NOMO-1 treated with dmso at 0.1 percent for 144 hours (cell line): Measurements from ENCODE around the gene SLC47A1.
"Not testable (repeated sequence)": the region's sequence is repeated elsewhere in the genome, so short reads cannot be mapped to it uniquely, and the experiment has no call there.

ENCODE experiments used
- DNase-seq: peaks from one replicate; lab custom pipeline; 2025; ENCODE audit not compliant: unreplicated experiment; lab: John Stamatoyannopoulos, UW

SLC47A1 gene, protein sequence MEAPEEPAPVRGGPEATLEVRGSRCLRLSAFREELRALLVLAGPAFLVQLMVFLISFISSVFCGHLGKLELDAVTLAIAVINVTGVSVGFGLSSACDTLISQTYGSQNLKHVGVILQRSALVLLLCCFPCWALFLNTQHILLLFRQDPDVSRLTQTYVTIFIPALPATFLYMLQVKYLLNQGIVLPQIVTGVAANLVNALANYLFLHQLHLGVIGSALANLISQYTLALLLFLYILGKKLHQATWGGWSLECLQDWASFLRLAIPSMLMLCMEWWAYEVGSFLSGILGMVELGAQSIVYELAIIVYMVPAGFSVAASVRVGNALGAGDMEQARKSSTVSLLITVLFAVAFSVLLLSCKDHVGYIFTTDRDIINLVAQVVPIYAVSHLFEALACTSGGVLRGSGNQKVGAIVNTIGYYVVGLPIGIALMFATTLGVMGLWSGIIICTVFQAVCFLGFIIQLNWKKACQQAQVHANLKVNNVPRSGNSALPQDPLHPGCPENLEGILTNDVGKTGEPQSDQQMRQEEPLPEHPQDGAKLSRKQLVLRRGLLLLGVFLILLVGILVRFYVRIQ

DNA sequence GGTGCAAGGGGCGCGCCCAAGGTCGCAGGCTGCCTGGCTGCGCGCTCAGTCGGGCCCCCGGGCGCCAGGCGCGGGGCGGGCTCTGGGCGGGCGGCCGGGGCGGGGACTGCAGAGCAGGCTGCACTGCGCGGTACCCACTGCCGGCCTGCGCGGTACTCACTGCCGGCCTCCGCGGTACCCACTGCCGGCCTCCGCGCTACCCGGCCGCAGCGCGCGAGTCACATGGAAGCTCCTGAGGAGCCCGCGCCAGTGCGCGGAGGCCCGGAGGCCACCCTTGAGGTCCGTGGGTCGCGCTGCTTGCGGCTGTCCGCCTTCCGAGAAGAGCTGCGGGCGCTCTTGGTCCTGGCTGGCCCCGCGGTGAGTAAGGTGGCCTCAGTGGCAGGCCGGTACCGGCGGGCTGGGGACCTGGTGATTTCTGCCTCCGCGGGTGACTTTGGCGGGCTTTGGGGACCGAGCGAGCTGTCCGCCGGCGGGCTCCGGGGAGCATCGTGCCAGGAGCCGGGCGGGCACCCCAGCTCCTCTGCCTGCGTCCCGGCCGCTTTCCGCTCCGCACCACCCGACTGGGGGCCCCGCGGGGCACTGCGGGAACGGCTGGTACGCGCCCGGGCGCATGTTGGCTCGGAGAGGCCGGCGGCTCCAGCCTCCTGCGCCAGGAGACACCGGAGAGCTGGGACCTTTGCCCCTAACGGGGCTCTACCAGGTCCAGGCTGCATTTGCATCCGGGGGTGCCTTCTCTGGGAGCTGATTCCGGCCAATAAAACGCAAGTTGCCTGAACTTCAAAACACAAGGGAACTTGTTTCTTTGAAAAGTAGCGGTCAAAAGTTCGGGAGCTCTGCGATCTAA, at the start of gene SLC47A1:
Gene SLC47A1, plus strand, starts transcription at position 137 of the 844 bp plus-strand sequence. Its CDS starts 86 bp downstream, at position 223.
- peak; percentile 27 for DNase-seq

DNA sequence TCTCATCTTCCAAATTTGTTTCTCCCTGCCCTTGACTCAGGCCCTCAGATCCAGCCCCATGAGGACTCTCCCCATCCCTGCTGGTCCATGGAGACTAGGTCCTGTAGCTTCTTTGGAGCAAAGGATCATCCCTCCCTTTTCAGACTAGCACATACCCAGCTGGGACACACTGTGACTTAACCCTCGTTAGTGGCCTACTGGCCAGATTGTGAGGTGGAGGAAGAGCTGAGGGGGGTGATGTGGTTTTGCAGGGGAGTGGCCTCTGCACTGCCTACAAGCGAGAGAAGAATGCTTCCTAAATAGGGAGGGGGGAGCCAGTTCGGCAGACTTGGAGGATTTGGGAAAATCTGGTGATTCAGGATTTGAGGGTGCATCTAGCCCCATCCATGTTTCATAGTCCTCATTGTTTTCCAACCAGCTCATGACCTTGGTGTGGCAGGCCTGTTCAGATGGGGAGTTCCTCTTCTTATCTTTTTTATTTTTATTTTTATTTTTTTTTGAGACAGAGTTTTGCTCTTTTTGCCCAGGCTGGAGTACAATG, 47.8 kb upstream of the SLC47A1 start:
- no peak for DNase-seq

DNA sequence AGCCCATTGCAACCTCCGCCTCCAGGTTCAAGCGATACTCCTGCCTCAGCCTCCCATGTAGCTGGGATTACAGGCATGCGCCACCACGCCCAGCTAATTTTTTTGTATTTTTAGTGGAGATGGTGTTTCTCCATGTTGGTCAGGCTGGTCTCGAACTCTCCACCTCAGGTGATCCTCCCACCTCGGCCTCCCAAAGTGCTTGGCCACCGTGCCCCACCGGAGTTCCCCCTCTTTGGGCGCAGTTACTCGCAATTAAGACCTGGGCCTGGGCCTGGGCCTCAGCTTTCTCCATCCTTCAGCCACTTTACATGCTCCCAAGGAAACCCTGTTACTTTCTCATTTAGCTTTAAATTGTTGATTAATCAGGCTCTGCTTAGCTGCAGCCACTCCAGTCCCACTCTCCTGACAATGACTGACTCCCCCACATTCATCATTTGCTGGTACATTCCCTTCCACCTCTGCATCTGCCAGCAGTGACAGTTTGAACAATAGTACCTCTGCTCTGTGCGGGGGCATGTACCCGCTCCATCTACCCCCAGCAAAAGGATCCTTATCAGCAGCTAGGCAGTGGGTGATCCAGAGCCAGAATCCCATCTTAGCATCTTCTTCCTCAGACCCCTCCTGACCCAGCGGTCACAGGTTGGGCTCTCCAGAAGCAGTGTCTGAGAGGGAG, 47.2 kb upstream of the SLC47A1 start:
- no peak for DNase-seq

DNA sequence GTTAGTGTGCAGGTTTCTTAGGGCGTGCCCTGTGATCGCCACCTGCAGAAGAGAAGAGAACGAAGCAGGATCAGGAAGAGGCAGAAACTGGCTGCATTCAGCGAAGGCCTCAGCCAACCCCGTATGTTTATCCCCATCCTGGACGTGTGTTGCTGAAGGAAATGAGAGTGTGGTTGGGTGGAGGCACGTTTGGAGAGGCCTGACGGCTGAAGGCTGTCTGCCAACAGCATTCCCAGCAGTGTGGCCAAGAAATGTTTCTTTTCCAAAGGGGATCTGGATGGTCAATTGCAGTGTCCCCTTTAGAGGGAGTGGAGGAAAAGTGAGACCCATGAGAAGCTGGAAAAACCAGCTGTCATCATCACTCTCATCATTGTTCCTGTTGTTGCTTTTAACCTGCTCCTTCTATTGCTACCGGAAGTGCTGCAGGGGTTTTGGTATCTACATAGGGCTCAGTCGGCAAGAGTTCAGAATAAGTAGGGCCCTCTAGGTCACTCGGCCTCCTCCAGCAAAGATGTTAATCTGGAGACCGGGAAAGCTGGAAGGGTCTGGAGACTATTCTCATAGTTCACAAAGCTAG, 46.5 kb upstream of the SLC47A1 start:
- DNase-seq: no peak

DNA sequence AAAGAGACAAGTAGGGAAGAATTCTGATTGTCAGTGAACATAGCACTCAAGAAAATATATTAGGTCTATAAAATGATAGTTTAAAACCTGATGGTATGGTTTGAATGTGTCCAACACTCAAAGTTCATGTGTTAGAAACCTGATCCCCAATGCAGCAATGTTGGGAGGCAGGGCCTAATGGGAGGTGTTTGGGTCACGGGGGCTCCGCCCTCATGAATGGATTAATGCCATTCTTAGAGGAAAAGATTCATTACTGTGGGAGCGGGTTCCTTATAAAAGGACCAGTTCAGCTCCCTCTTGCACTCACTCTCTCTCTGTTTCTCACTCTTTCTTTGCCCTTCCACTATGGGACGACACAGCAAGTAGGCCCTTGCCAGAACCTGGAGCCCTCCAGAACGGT, 41.5 kb upstream of the SLC47A1 start:
- no peak for DNase-seq

DNA sequence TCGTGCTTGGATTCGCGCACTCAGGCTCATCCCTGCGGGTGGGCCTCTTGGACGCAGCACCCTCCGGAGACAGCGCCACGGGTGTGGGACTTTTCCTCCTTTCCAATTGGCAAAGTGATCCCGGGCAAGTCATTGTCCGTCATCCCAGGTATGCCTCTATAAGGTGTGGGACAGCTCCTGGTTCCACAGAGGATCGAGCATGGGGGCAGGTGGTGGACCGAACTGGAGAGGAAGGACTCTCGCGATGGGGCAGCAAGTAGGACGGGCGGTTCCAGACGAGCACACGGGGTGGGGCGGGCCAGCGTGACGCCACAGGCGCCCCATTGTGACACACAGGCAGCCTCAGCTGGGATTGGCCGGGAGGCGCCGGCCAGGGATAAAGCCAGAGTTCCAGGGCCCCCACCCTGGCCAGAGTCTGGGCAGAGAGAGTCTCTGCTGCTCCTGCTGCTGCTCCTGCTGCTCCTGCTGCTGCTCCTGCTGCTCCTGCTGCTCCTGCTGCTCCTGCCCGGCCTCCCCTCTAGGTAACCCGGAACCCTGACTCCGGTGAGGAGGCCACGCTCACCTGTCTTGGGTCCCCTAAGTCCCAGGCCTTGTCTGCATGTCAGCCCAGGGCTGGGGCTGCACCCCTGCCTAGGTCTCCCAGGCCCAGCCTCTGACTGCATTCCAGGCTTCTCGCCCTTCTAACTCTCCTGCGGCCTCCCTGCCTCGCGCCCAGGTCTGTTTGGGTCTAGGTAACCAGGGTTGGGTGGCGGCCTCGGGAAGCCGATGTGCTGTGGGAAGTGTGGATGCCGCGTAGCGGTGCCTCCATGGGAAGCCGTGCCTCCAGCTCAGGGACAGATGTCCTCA, 38.5 kb upstream of the SLC47A1 start:
- no peak for DNase-seq

DNA sequence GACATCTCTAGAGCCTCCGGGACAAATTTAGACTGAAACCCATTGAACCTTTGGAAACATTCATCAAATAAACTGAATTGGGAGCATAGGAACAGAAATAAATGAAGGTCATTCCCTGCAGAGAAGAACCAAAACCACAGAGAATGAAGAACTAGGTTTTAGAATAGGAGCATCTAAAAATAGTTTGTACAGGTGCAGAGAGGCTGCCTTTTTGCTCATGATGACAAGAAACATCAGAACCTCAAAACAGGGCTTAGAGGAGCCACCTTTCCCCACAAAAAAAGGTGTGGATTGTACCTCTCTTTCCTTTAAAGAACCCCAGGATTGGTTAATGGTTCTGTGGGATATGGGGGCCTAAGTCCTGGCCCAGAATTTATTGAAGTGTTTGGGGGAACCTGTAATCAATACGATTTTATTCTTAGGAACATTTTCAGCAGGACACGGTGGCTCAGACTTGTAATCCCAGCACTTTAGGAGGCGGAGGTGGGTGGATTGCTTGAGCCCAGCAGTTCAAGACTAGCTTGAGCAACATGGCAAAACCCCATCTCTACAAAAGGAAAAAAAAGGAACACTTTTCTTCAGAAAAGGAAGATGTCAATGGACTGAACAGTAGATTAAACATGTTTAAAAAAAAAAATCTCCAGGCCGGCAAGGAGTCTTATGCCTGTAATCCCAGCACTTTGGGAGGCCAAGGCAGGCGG, 37.7 kb upstream of the SLC47A1 start:
- DNase-seq: no peak

DNA sequence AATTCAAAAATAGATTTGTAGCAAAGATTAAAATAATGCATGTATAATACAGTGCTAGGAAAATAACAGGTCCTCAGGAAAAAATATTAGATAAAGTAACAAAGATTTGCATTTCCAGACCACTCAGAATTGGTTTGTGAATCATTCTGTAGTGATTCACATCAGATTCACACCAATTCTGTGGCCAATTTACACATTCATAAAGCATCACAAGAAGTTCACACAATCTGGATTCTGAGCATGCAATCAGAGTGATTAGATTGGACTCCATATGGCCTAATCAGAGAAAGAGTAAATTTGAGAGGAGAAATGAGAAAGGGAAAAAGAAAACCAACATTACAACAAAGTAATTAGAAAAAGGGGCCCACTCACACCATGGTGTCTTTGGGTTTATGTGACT, 36.0 kb upstream of the SLC47A1 start:
- no peak for DNase-seq

DNA sequence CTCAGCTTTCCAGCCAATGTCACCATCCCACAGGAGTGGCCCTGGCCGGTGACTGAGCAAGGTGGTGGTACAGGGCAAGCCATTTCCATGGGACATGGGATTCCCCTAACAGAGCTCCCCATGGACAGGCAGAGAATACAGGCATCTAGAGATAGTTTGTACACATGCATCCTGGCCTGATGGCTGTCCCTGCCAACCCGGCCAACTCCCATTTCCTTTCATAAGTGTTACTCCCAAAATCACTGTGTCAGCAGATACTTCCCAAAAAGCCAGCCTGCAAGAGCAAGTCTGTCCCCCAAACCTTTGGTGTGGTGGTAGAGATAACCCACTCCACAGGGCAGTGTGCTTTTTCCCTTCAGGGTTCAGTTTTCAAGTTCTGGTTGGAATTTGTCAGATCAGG, 32.4 kb upstream of the SLC47A1 start:
- DNase-seq: no peak

DNA sequence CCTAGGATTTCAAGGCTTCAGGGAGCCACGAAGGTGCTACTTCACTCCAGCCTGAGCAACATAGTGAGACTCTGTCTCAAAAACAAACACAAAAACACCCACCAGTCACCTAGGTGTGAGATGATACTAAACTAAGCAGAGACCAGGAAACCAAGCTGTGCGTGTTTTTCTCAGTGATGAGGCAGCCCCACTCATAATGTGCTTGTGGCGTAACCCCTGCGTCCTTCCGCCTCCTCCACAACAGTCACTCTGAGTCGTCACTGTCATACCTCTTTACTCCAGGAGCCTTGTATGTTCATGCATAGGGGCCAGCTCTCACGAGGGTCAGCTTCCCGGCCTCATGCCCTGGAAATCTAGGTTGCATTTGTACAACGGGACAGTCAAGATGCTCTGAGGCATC, 31.1 kb upstream of the SLC47A1 start:
- DNase-seq: peak; percentile 49

DNA sequence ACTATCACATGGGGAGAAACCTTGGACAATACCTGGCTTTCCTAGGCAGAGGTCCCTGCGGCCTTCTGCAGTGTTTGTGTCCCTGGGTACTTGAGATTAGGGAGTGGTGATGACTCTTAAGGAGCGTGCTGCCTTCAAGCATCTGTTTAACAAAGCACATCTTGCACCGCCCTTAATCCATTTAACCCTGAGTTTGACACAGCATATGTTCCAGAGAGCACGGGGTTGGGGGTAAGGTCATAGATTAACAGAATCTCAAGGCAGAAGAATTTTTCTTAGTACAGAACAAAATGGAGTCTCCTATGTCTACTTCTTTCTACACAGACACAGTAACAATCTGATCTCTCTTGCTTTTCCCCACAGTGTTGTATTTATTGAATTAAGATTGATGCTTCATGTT, 28.1 kb upstream of the SLC47A1 start:
- not testable (repeated sequence) for DNase-seq

DNA sequence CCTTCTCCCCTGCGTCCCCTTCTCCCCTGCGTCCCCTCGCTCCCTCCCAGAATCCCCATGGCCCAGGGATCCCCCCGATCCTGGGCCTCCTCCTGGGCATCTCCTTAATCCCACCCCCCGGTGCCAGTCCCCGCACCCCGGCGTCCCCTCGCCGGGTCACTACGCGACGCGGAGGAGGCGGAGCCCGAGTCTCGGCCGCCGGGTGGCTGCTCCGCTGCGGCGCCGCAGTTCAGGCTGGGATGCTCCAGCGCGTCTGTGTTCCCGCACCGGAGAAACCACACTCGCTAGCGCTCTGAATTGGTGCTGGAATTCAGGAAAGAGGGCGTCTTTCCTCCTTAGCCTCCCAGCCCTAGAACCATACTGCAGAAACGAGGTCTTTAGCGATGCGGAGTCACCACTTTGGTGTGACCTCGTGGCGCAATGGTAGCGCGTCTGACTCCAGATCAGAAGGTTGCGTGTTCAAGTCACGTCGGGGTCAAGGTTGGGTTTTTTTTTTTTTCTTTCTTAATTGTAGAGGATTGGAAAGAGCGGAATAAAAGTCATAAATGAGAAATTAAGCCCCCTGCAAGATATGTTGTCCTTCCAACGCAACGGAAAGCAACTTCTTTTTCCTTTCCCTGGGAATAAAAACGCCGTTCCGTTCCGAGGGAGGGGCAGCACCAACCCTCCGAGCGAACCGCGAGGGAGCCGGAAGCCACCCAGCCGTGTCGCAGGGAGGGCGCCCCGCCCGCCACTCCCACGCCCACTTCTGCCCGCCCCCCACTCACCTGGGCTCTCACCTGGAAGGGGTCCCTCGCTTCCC, 25.7 kb upstream of the SLC47A1 start:
- DNase-seq: peak; percentile 28

DNA sequence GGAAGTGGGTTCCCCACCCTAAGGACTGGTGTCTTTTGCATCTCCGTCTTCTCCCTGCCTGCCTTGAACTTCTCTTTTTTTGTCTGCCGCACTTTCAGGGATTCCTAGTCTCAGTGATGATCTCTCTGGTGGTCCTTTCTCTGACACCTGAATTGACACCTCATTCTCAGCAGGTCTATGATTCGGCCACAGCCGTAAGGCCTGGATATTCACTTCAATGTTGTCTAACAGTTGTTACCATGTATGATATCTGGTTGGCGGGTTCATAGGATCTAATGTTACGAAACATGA, 25.1 kb upstream of the SLC47A1 start:
- DNase-seq: no peak

DNA sequence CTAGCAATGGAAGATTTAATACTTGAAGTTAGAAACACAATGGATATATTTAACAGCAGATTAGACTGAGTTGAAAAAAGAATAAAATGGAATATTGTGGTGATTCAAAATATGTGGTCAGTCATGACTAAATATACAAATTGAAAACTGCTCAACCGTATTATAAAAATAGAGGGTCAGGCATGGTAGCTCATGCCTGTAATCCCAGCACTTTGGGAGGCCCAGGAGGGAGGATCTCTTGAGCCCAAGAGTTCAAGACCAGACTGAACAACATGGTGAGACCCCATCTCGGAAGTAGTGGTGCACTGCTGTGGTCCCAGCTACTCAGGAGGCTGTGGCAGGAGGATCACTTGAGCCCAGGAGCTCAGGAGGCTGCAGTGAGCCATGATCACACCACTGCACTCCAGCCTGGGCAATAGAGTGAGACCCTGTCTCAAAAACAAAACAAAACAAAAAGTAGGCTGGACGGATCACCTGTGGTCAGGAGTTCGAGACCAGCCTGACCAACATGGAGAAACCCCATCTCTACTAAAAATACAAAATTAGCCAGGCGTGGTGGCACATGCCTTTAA, 24.3 kb upstream of the SLC47A1 start:
- DNase-seq: not testable (repeated sequence)

DNA sequence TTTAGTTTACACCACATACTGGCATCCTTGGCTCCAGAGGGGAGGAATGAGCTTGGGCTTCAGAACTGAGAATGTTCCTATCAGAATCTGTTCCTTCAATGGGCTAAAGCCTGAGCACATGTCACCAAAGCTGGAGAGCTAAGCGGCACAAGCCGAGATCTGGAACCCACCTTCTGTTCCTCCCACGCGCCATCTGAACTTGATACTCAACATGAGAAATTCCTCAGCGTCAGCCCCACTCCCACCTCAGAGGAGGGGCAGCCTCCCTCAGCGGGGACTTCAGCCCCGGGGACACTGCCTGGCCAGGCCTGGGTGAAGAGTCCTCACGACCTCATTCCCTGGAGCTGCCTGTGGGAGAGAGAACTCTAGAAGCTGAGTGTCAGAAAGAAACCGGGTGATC, 22.8 kb upstream of the SLC47A1 start:
- no peak for DNase-seq

DNA sequence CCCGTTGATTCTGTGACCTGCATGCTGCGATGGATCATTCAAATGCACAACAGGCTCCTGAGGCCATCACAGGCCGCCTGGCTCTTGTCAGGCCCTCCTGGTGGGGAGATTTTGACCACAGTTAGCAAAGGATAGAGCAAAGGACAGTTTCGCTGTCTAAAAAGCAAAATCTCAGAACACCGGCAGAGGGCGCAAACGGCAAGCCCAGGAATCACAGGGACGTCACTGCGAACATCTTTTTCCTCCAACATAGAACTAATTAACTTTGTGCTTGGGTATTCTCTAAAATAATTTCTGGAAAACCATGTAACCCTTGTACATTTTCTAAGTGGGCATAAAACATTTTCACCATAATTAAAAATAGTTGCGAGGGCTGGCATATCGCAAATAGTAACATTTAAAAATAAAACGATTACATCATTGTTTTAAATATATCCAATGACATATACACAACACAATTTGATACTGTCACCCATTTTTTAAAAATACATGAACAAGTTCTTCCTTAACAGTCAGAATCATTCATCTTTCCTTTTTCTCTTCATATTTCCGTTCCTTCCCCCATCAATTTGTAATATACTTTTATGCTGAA, 19.7 kb upstream of the SLC47A1 start:
- peak; percentile 66 for DNase-seq

DNA sequence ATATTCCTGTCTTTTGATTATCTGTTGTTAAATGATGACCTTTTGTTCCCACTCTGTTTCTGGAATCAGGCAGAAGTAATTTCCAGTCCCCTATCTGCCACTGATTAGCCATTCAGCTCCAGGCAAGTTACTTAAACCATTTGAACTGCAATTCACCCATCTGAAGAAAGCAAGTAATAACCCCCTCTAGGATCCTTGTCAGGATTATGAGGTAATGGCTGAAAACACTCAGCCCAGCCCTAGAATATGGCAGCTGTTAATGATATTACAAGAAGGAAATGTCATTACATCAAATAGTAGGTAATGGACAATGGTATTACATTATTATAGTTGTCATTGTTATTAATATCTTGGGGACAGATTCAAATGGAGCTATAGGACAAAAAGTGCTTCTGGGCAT, 16.0 kb upstream of the SLC47A1 start:
- DNase-seq: no peak
